ENCODE measurements around the gene SVEP1. TPM values are rescaled to one million over a fixed set of nuclear protein-coding genes. Genes with fewer than 3 reads are reported as not detected.
"Not testable (repeated sequence)": the region's sequence is repeated elsewhere in the genome, so short reads cannot be mapped to it uniquely, and the experiment has no call there.

Gene SVEP1
- total RNA-seq, 2 experiments from 2014 or later = not detected

- ChIA-PET CTCF (no interaction called here), POLR2A (no interaction called here)
- ATAC-seq (ENCODE audit: poor library complexity) (no peak), DNase-seq (no peak)
- H3K9me3 Mint-ChIP-seq = no peaks in the 10 kb centered on the region
- no peak overlapping the region for H3K4me3 ChIP-seq (ENCODE audit: low read length)
- H3K27ac Mint-ChIP-seq = no peak overlapping the region
- no peaks in the 10 kb centered on the region for H3K4me1 ChIP-seq (ENCODE audit: insufficient read depth, low read length)
- H3K27me3 Mint-ChIP-seq = no peaks in the 10 kb centered on the region
- no peak overlapping the region for H3K27ac ChIP-seq (ENCODE audit: low read depth in 1 of 2, low read length in 2 of 2)
- no peaks in the 10 kb centered on the region for H3K9me3 ChIP-seq (ENCODE audit: control insufficient read depth in 1 of 2, insufficient read depth in 1 of 2, low read length in 2 of 2)
- H3K36me3 Mint-ChIP-seq (ENCODE audit: low read depth) = no peaks in the 10 kb centered on the region
- H3K36me3 ChIP-seq (ENCODE audit: insufficient read depth, low read length) = no peaks in the 10 kb centered on the region
- no peak overlapping the region for H3K4me3 Mint-ChIP-seq
- no peaks in the 10 kb centered on the region for H3K27me3 ChIP-seq (ENCODE audit: control insufficient read depth in 1 of 2, insufficient read depth in 2 of 2, low read length in 2 of 2)
- no peaks in the 10 kb centered on the region for H3K4me1 Mint-ChIP-seq (ENCODE audit: low read depth)
- TF ChIP-seq, protein P1, sequence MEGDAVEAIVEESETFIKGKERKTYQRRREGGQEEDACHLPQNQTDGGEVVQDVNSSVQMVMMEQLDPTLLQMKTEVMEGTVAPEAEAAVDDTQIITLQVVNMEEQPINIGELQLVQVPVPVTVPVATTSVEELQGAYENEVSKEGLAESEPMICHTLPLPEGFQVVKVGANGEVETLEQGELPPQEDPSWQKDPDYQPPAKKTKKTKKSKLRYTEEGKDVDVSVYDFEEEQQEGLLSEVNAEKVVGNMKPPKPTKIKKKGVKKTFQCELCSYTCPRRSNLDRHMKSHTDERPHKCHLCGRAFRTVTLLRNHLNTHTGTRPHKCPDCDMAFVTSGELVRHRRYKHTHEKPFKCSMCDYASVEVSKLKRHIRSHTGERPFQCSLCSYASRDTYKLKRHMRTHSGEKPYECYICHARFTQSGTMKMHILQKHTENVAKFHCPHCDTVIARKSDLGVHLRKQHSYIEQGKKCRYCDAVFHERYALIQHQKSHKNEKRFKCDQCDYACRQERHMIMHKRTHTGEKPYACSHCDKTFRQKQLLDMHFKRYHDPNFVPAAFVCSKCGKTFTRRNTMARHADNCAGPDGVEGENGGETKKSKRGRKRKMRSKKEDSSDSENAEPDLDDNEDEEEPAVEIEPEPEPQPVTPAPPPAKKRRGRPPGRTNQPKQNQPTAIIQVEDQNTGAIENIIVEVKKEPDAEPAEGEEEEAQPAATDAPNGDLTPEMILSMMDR (IDR thresholded peaks at IDR 0.05) = no peak
- intact Hi-C loops (cut with DNase I, micrococcal nuclease) = no loop called here
Measured at GRCh38 chr9:110536822-110537221, 42.7 kb downstream of the SVEP1 start.

- H3K27ac Mint-ChIP-seq; H3K4me3 Mint-ChIP-seq; H3K27me3 ChIP-seq (ENCODE audit: control insufficient read depth in 1 of 2, insufficient read depth in 2 of 2, low read length in 2 of 2); H3K36me3 Mint-ChIP-seq (ENCODE audit: low read depth); H3K9me3 Mint-ChIP-seq; ATAC-seq (ENCODE audit: poor library complexity); H3K36me3 ChIP-seq (ENCODE audit: insufficient read depth, low read length); CTCF ChIA-PET; intact Hi-C loops (cut with DNase I, micrococcal nuclease); H3K4me1 ChIP-seq (ENCODE audit: insufficient read depth, low read length); H3K9me3 ChIP-seq (ENCODE audit: control insufficient read depth in 1 of 2, insufficient read depth in 1 of 2, low read length in 2 of 2); H3K4me3 ChIP-seq (ENCODE audit: low read length); H3K27me3 Mint-ChIP-seq; H3K4me1 Mint-ChIP-seq (ENCODE audit: low read depth); POLR2A ChIA-PET; DNase-seq; H3K27ac ChIP-seq (ENCODE audit: low read depth in 1 of 2, low read length in 2 of 2): not testable (repeated sequence)
Measured at GRCh38 chr9:110534162-110534561, 45.4 kb downstream of the SVEP1 start.

GRCh38 chr9:110532908-110533665 lies 46.5 kb downstream of the SVEP1 start:
- Histone ChIP-seq H3K27ac (ENCODE audit: low read depth in 1 of 2, low read length in 2 of 2) (no peak overlapping the region), H3K4me3 (ENCODE audit: low read length) (no peak overlapping the region), H3K36me3 (ENCODE audit: insufficient read depth, low read length) (no peaks in the 10 kb centered on the region), H3K27me3 (ENCODE audit: control insufficient read depth in 1 of 2, insufficient read depth in 2 of 2, low read length in 2 of 2) (no peaks in the 10 kb centered on the region), H3K4me1 (ENCODE audit: insufficient read depth, low read length) (no peaks in the 10 kb centered on the region), H3K9me3 (ENCODE audit: control insufficient read depth in 1 of 2, insufficient read depth in 1 of 2, low read length in 2 of 2) (no peaks in the 10 kb centered on the region)
- Mint-ChIP-seq H3K4me1 (ENCODE audit: low read depth) (no peaks in the 10 kb centered on the region), H3K27ac (no peak overlapping the region), H3K36me3 (ENCODE audit: low read depth) (no peaks in the 10 kb centered on the region), H3K27me3 (no peaks in the 10 kb centered on the region), H3K9me3 (no peaks in the 10 kb centered on the region), H3K4me3 (no peak overlapping the region)
- DNase-seq (no peak), ATAC-seq (ENCODE audit: poor library complexity) (no peak)
- intact Hi-C loops (cut with DNase I, micrococcal nuclease) = no loop called here
- POLR2A ChIA-PET = no interaction called here
- TF ChIP-seq, protein P1 (IDR thresholded peaks at IDR 0.05) = no peak
- CTCF ChIA-PET = no interaction called here

DNA sequence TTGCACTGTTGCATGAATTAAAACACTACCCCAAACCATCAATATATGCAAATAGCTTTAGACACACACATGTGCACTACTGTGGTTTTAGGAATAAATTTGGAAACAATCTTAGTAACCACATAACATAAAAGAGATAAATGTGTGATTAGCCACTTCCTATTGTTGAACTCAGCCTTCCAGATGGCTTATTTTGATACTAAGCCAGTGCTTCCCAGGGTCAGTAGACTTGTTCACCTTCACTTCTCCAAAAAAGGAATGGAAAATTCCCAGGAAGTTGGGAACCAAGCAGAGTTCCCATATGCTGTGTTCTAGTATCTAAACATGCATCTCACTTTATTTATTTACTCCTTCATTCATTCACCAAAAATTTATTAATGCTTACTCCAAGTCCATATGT lies 47.8 kb downstream of the SVEP1 start:
- ChIA-PET CTCF (no interaction called here), POLR2A (no interaction called here)
- H3K4me1 ChIP-seq (ENCODE audit: insufficient read depth, low read length) = no peaks in the 10 kb centered on the region
- Mint-ChIP-seq H3K27ac (no peak overlapping the region), H3K36me3 (ENCODE audit: low read depth) (no peaks in the 10 kb centered on the region), H3K9me3 (no peaks in the 10 kb centered on the region), H3K4me1 (ENCODE audit: low read depth) (no peaks in the 10 kb centered on the region), H3K4me3 (no peak overlapping the region), H3K27me3 (no peaks in the 10 kb centered on the region)
- intact Hi-C loops (cut with DNase I, micrococcal nuclease) = no loop called here
- TF ChIP-seq, protein P1 (IDR thresholded peaks at IDR 0.05) = no peak
- DNase-seq = no peak
- no peak for ATAC-seq (ENCODE audit: poor library complexity)
- H3K27ac ChIP-seq (ENCODE audit: low read depth in 1 of 2, low read length in 2 of 2) = no peak overlapping the region
- no peaks in the 10 kb centered on the region for H3K27me3 ChIP-seq (ENCODE audit: control insufficient read depth in 1 of 2, insufficient read depth in 2 of 2, low read length in 2 of 2)
- no peaks in the 10 kb centered on the region for H3K36me3 ChIP-seq (ENCODE audit: insufficient read depth, low read length)
- H3K4me3 ChIP-seq (ENCODE audit: low read length) = no peak overlapping the region
- H3K9me3 ChIP-seq (ENCODE audit: control insufficient read depth in 1 of 2, insufficient read depth in 1 of 2, low read length in 2 of 2) = no peaks in the 10 kb centered on the region

- ATAC-seq (ENCODE audit: poor library complexity); H3K4me3 ChIP-seq (ENCODE audit: low read length); H3K4me1 ChIP-seq (ENCODE audit: insufficient read depth, low read length); H3K9me3 Mint-ChIP-seq; POLR2A ChIA-PET; H3K27ac ChIP-seq (ENCODE audit: low read depth in 1 of 2, low read length in 2 of 2); H3K27me3 Mint-ChIP-seq; CTCF ChIA-PET; H3K36me3 Mint-ChIP-seq (ENCODE audit: low read depth); DNase-seq; H3K4me1 Mint-ChIP-seq (ENCODE audit: low read depth); H3K4me3 Mint-ChIP-seq; H3K9me3 ChIP-seq (ENCODE audit: control insufficient read depth in 1 of 2, insufficient read depth in 1 of 2, low read length in 2 of 2); H3K27ac Mint-ChIP-seq; intact Hi-C loops (cut with DNase I, micrococcal nuclease); H3K36me3 ChIP-seq (ENCODE audit: insufficient read depth, low read length); H3K27me3 ChIP-seq (ENCODE audit: control insufficient read depth in 1 of 2, insufficient read depth in 2 of 2, low read length in 2 of 2): not testable (repeated sequence)
Measured at GRCh38 chr9:110531241-110531640, 48.3 kb downstream of the SVEP1 start.

Measured in CD4-positive, alpha-beta T cell (primary cell).